ENCODE results near the gene UBE2J2.

The UBE2J2 gene

DNA sequence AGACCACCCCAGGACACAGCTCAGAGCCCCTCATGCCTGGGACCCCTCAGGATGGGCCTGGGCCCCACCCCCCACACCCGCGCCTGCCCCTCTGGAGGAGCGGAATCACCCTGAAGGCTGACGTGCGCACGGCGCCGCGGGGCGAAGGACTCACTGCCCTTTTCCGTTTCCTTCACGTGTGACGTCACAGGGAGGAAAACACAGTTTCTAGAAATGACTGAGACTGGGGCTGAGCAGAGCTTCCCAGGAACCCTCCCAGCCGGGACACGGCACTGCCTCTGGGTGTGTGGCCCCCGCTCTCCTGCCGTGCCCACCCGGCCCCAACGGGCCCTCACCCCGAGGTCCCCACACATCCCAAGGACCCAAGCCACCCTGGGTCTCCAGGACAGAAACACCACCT is 54.3 kb downstream of the UBE2J2 start:
- ATAC-seq, result no peak
- TF ChIP-seq ARNTL (CRISPR knock-in tag; IDR thresholded peaks at IDR 0.05; ENCODE audit: borderline replicate concordance, low read depth) (no peak), SNAI2 (CRISPR knock-in tag; IDR thresholded peaks at IDR 0.05) (no peak), ZNF8 (CRISPR knock-in tag; IDR thresholded peaks at IDR 0.05) (no peak), PPARA (CRISPR knock-in tag; IDR thresholded peaks at IDR 0.05; ENCODE audit: borderline replicate concordance) (no peak), GLIS3 (CRISPR knock-in tag; IDR thresholded peaks at IDR 0.05) (no peak), OSR1 (CRISPR knock-in tag; IDR thresholded peaks at IDR 0.05) (no peak), ESRRG (CRISPR knock-in tag; IDR thresholded peaks at IDR 0.05) (no peak), ZFP30 (CRISPR knock-in tag; IDR thresholded peaks at IDR 0.05) (no peak), ISL1 (CRISPR knock-in tag; IDR thresholded peaks at IDR 0.05) (no peak), ZNF70 (CRISPR knock-in tag; IDR thresholded peaks at IDR 0.05) (no peak), ZFP3 (CRISPR knock-in tag; IDR thresholded peaks at IDR 0.05) (no peak), RARB (CRISPR knock-in tag; IDR thresholded peaks at IDR 0.05) (no peak)
- TF ChIP-seq, protein P1, sequence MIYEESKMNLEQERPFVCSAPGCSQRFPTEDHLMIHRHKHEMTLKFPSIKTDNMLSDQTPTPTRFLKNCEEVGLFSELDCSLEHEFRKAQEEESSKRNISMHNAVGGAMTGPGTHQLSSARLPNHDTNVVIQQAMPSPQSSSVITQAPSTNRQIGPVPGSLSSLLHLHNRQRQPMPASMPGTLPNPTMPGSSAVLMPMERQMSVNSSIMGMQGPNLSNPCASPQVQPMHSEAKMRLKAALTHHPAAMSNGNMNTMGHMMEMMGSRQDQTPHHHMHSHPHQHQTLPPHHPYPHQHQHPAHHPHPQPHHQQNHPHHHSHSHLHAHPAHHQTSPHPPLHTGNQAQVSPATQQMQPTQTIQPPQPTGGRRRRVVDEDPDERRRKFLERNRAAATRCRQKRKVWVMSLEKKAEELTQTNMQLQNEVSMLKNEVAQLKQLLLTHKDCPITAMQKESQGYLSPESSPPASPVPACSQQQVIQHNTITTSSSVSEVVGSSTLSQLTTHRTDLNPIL (CRISPR knock-in tag; IDR thresholded peaks at IDR 0.05; ENCODE audit: low read depth), result no peak
- TF ChIP-seq, protein P2, sequence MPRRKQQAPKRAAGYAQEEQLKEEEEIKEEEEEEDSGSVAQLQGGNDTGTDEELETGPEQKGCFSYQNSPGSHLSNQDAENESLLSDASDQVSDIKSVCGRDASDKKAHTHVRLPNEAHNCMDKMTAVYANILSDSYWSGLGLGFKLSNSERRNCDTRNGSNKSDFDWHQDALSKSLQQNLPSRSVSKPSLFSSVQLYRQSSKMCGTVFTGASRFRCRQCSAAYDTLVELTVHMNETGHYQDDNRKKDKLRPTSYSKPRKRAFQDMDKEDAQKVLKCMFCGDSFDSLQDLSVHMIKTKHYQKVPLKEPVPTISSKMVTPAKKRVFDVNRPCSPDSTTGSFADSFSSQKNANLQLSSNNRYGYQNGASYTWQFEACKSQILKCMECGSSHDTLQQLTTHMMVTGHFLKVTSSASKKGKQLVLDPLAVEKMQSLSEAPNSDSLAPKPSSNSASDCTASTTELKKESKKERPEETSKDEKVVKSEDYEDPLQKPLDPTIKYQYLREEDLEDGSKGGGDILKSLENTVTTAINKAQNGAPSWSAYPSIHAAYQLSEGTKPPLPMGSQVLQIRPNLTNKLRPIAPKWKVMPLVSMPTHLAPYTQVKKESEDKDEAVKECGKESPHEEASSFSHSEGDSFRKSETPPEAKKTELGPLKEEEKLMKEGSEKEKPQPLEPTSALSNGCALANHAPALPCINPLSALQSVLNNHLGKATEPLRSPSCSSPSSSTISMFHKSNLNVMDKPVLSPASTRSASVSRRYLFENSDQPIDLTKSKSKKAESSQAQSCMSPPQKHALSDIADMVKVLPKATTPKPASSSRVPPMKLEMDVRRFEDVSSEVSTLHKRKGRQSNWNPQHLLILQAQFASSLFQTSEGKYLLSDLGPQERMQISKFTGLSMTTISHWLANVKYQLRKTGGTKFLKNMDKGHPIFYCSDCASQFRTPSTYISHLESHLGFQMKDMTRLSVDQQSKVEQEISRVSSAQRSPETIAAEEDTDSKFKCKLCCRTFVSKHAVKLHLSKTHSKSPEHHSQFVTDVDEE (CRISPR knock-in tag; IDR thresholded peaks at IDR 0.05), result no peak
- TF ChIP-seq, protein P3, sequence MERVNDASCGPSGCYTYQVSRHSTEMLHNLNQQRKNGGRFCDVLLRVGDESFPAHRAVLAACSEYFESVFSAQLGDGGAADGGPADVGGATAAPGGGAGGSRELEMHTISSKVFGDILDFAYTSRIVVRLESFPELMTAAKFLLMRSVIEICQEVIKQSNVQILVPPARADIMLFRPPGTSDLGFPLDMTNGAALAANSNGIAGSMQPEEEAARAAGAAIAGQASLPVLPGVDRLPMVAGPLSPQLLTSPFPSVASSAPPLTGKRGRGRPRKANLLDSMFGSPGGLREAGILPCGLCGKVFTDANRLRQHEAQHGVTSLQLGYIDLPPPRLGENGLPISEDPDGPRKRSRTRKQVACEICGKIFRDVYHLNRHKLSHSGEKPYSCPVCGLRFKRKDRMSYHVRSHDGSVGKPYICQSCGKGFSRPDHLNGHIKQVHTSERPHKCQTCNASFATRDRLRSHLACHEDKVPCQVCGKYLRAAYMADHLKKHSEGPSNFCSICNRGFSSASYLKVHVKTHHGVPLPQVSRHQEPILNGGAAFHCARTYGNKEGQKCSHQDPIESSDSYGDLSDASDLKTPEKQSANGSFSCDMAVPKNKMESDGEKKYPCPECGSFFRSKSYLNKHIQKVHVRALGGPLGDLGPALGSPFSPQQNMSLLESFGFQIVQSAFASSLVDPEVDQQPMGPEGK (CRISPR knock-in tag; IDR thresholded peaks at IDR 0.05; ENCODE audit: borderline replicate concordance), result no peak

DNA sequence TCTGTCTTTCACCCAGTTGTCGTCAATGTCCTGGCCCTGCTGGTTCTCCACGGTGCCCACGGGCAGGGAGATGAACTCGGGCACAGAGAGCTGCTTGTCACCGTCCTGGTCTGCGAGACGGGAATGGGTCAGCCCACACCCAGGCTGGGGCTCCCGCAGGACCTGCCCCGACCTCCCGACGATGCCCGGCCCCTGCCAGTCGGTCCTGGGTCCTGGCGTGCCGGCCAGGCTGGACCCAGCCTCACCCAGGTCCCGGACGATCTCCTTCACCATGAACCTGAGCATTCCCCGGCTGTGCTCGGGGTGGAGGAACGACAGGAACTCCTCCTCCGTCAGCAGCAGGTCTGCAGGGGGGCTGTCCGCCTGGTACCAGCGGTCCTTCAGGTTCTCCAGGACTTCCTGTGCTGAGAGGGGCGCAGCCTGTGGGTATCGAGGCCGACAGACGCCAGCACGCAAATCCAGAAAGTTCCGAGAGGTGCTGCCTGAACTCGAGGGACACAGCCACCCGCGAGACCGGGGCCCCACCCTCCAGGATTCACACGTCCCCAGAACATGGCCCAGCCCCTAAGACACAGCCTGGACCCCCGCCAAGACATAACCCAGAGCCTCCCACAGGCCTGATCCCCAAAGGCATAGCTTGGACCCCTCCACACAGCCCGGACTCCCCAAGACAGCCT is 55.0 kb downstream of the UBE2J2 start:
- TF ChIP-seq, protein P1 (CRISPR knock-in tag; IDR thresholded peaks at IDR 0.05; ENCODE audit: low read depth), result no peak
- TF ChIP-seq OSR1 (CRISPR knock-in tag; IDR thresholded peaks at IDR 0.05) (no peak), RARB (CRISPR knock-in tag; IDR thresholded peaks at IDR 0.05) (no peak), ZNF8 (CRISPR knock-in tag; IDR thresholded peaks at IDR 0.05) (no peak), CSDC2 (CRISPR knock-in tag; IDR thresholded peaks at IDR 0.05) (no peak), ESRRG (CRISPR knock-in tag; IDR thresholded peaks at IDR 0.05) (no peak), ISL1 (CRISPR knock-in tag; IDR thresholded peaks at IDR 0.05) (no peak), ZNF565 (CRISPR knock-in tag; conservative IDR thresholded peaks at IDR 0.05; ENCODE audit: low read depth) (no peak), ARNTL (CRISPR knock-in tag; IDR thresholded peaks at IDR 0.05; ENCODE audit: borderline replicate concordance, low read depth) (no peak), ZC3H10 (CRISPR knock-in tag; IDR thresholded peaks at IDR 0.05) (no peak), GLIS3 (CRISPR knock-in tag; IDR thresholded peaks at IDR 0.05) (no peak), ZFP30 (CRISPR knock-in tag; IDR thresholded peaks at IDR 0.05) (no peak), ZNF70 (CRISPR knock-in tag; IDR thresholded peaks at IDR 0.05) (no peak), PPARA (CRISPR knock-in tag; IDR thresholded peaks at IDR 0.05; ENCODE audit: borderline replicate concordance) (no peak)
- TF ChIP-seq, protein P3 (CRISPR knock-in tag; IDR thresholded peaks at IDR 0.05; ENCODE audit: borderline replicate concordance), result no peak
- TF ChIP-seq, protein P4, sequence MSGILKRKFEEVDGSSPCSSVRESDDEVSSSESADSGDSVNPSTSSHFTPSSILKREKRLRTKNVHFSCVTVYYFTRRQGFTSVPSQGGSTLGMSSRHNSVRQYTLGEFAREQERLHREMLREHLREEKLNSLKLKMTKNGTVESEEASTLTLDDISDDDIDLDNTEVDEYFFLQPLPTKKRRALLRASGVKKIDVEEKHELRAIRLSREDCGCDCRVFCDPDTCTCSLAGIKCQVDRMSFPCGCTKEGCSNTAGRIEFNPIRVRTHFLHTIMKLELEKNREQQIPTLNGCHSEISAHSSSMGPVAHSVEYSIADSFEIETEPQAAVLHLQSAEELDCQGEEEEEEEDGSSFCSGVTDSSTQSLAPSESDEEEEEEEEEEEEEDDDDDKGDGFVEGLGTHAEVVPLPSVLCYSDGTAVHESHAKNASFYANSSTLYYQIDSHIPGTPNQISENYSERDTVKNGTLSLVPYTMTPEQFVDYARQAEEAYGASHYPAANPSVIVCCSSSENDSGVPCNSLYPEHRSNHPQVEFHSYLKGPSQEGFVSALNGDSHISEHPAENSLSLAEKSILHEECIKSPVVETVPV (CRISPR knock-in tag; IDR thresholded peaks at IDR 0.05), result no peak
- TF ChIP-seq, protein P2 (CRISPR knock-in tag; IDR thresholded peaks at IDR 0.05), result no peak
- ATAC-seq, result no peak

Measured in SK-N-SH treated with all-trans-retinoic acid at 6 μM for 48 hours (cell line).